SK-N-MC (cell line): ENCODE measurements around the gene BIRC6.
"Not testable (repeated sequence)": the region's sequence is repeated elsewhere in the genome, so short reads cannot be mapped to it uniquely, and the experiment has no call there.

Experiments used
- DNase-seq: peaks from one replicate; pipeline ENCODE4 v3.0.0-alpha.2; 2011; ENCODE audit warnings: low read depth, low spot score
- H3K27ac ChIP-seq: fragments of 200-600 bp; sonication (generic); 2 replicates; pipeline ENCODE4 v1.5.1; 2016; ENCODE audit warnings: mixed run types
- H3K36me3 ChIP-seq: fragments of 200-600 bp; sonication (generic); 2 replicates; pipeline ENCODE4 v1.6.1; 2017; ENCODE audit warnings: antibody characterized with exemption, low read length, mixed read lengths; ENCODE audit not compliant: insufficient read depth
- H3K4me3 ChIP-seq: fragments of 200-600 bp; sonication (generic); 2 replicates; pipeline ENCODE4 v1.5.1; 2016
- H3K9ac ChIP-seq: fragments of 200-600 bp; sonication (generic); 2 replicates; pipeline ENCODE4 v1.8.0; 2017; ENCODE audit warnings: mixed run types, mixed read lengths; ENCODE audit not compliant: insufficient read length
- H3K9me3 ChIP-seq: fragments of 200-600 bp; sonication (generic); 2 replicates; pipeline ENCODE4 v1.6.1; 2017; ENCODE audit warnings: low read depth, mild to moderate bottlenecking, antibody characterized with exemption, low read length, moderate library complexity, mixed read lengths
- EZH2 ChIP-seq: fragments of 200-600 bp; sonication (generic); IDR thresholded peaks from one replicate; pipeline ENCODE4 v1.6.1; 2017; ENCODE audit warnings: antibody characterized with exemption
- FOXP2 ChIP-seq: optimal IDR thresholded peaks from 2 replicates; pipeline ENCODE3; 2011; ENCODE audit warnings: mild to moderate bottlenecking, moderate library complexity; ENCODE audit not compliant: insufficient read depth; ENCODE audit errors: extremely low read length, control extremely low read depth
- POLR2AphosphoS5 ChIP-seq: IDR thresholded peaks from 2 replicates; pipeline ENCODE4 v1.6.1; 2012; ENCODE audit warnings: mild to moderate bottlenecking, low read depth, low read length, borderline replicate concordance

The BIRC6 gene

DNA sequence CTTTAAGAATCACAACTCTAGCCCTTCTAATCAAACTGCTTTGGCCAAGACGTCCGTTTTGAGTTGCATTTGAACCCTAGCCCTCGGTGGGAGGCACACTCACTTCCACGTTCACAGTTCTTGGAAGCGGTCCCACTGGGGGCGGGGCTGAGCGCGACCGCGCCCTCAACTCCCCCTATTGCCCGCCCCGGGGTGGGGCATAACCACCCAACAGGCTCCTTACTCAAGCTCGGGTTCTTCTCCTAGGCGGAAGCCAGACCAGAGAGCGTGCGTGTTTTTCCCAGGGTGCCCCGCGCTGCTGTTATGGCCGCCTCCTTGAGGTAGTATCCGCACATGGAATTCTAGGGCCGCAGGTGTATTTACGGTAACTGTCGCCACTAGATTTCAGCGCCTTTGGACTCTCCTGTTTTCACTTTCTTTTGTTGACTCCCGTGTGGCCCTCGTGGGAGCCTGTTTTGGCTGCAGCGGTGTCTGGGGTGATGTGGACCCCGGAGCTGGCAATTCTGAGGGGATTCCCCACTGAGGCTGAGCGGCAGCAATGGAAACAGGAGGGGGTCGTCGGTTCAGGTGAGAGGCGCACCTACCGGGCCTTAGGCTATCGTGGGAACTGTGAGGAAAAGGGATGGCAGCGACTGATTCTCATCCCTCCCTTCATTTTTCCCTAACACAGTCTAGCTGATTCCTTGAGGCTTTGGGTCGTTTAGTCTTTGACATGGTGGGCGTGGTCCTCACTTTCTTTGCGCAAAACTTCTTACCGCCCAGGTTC lies 271.2 kb downstream of the BIRC6 start, which contains the start of gene TTC27:
TTC27 (plus strand) TSS at position 237 of the 766 bp plus-strand sequence; CDS start at position 480, 243 bp downstream.
- H3K36me3 ChIP-seq = peaks cover 16% of the 10 kb centered on the region
- no peak for TF ChIP-seq EZH2
- no peak for TF ChIP-seq FOXP2
- peak; percentile 88 for TF ChIP-seq POLR2AphosphoS5
- H3K9ac ChIP-seq = peak within 1 kb of the TSS; percentile 82
- H3K27ac ChIP-seq = no peak within 1 kb of the TSS
- peak within 1 kb of the TSS; percentile 98 for H3K4me3 ChIP-seq
- DNase-seq = peak; percentile 81
- no peaks in the 10 kb centered on the region for H3K9me3 ChIP-seq

DNA sequence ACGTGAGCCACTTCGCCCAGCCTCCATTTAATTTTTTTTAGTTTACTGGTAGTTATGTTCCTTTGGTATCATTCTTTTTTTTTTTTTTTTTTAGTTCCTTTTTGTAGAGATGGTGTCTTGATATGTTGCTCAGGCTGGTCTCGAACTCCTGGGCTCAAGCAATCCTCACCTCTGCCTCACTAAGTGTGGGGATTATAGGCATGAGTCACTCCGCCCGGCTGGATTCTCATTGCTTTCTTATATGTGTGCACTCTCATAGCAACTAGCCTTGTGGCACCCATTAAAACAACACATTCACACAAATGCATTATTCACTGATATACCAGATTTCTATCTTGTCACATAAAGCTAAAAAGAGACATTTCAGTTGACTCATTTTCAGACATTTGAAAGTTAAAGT lies 275.3 kb downstream of the BIRC6 start:
- peaks cover 28% of the 10 kb centered on the region for H3K36me3 ChIP-seq
- H3K27ac ChIP-seq = peak overlapping the region; percentile 3; the same call in 1 of the 2 replicates
- H3K9me3 ChIP-seq = no peaks in the 10 kb centered on the region
- DNase-seq = no peak
- TF ChIP-seq POLR2AphosphoS5 (no peak), EZH2 (no peak), FOXP2 (no peak)
- H3K9ac ChIP-seq = no peak overlapping the region
- H3K4me3 ChIP-seq = no peak overlapping the region

DNA sequence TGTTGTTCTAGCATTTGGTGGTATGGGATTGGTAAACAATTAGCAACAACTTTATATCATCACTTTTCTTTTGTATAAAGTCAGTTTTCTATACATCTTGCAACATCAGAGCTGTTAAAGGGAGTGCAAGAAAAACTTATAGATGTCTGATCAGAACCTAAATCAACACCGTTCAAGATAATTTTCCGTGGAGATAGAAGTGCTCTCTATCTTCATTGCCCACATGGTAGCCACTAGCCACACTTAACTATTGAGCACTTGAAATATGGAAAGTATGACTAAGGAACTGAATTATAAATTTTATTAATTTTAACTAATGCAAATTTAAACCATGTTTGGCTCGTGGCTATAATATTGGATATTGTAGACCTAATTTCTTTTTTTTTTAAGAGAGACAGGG lies 276.2 kb downstream of the BIRC6 start:
- H3K9me3 ChIP-seq = no peaks in the 10 kb centered on the region
- H3K36me3 ChIP-seq = peaks cover 32% of the 10 kb centered on the region
- peak overlapping the region; percentile 3 for H3K27ac ChIP-seq
- no peak for TF ChIP-seq POLR2AphosphoS5
- no peak for TF ChIP-seq EZH2
- TF ChIP-seq FOXP2 = no peak
- DNase-seq = no peak
- no peak overlapping the region for H3K4me3 ChIP-seq
- no peak overlapping the region for H3K9ac ChIP-seq

DNA sequence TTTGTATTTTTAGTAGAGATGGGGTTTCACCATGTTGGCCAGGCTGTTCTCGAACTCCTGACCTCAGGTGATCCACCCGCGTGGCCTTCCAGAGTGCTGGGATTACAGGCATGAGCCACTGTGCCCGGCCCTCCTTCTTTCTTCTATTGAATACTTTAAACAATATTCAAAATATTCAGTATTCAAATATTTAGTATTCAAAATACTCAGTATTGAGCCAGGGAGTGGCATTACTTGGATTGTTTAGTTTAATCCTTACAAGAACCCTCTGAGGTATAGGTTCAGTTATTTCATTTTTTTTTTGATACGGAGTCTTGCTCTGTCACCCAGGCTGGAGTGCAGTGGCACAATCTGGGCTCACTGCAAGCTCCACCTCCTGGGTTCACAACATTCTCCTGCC lies 281.7 kb downstream of the BIRC6 start:
- not testable (repeated sequence) for DNase-seq, H3K4me3 ChIP-seq, H3K27ac ChIP-seq, H3K9ac ChIP-seq, H3K9me3 ChIP-seq
- peaks cover 34% of the 10 kb centered on the region for H3K36me3 ChIP-seq

DNA sequence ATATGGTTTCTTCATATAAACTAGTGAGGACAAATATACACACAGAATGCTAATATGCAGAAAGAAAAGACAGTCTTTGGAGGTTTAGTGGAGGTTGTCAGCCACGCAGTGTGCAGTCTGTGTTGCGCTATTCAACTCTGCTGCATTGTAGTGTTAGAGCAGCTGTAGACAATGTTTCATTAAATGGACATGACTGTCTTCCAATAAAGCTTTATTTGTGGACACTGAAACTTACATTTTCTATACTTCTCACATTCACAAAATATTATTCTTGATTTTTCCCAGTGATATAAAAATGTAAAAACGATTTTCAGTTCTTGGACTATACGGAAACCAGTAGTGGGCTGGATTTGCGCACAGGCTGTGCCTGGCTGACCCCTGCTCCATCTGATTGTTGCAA lies 284.4 kb downstream of the BIRC6 start:
- H3K9me3 ChIP-seq = no peaks in the 10 kb centered on the region
- no peak overlapping the region for H3K9ac ChIP-seq
- no peak overlapping the region for H3K27ac ChIP-seq
- TF ChIP-seq POLR2AphosphoS5 = no peak
- no peak overlapping the region for H3K4me3 ChIP-seq
- H3K36me3 ChIP-seq = peaks cover 33% of the 10 kb centered on the region
- DNase-seq = no peak

DNA sequence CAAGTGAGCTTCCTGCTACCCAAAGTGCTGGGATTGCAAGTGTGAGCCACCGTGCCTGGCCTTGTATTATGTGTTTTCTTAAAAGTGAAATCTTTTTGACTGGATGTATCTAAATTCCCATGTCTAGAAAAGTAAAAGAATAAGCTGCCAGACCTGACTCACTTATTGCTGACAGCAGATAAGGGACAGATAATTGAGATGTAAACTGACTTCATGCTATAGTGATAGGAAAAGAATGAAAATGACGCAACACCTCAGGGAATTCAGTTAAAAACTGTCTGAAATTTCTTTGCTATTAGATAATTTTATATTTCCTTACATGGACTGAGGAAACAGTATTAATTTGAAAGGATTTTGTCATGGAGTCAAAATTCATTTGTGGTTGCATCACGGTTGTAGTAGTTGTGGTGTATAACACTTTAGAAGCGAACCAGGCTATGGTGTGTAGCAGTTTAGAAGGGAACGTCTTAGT lies 290.4 kb downstream of the BIRC6 start:
- Histone ChIP-seq H3K4me3 (no peak overlapping the region), H3K27ac (peak overlapping the region; percentile 67), H3K9ac (no peak overlapping the region), H3K9me3 (no peaks in the 10 kb centered on the region), H3K36me3 (peaks cover 28% of the 10 kb centered on the region)
- TF ChIP-seq EZH2 (no peak), POLR2AphosphoS5 (no peak), FOXP2 (no peak)
- DNase-seq = peak; percentile 51

DNA sequence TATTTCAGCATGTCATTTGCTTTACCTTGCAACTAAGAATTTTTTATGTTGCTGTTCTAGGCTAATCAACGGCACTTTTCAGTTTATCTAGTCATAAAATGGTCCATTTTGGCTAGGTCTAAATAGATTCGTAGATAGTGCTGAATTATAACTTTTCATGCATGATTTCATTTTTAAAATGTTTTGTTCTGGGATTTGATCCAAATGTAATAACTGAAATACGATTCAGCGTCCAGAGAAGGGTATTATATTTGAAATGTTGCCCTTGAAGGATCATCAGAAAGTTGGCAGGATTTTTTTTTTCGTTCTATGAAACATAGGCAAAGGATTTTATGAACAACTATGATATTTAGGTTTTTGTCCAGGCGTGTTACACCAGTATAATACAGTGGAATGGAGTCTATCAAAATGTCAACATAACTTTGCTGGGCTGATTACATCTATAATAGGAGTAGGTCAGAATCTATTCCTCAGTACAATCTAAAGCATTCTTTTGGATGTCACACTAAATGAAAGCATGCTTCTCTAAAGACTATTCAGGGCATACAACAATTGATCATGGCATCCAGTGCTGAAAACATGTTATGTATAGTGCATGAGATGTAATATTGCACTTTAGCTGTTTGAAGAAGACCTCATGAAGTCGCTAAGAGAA lies 295.9 kb downstream of the BIRC6 start:
- no peak for TF ChIP-seq EZH2
- TF ChIP-seq FOXP2 = no peak
- no peak for TF ChIP-seq POLR2AphosphoS5
- DNase-seq = no peak
- H3K4me3 ChIP-seq = peak overlapping the region; percentile 36
- no peaks in the 10 kb centered on the region for H3K9me3 ChIP-seq
- H3K27ac ChIP-seq = peak overlapping the region; percentile 77
- no peak overlapping the region for H3K9ac ChIP-seq
- H3K36me3 ChIP-seq = peaks cover 16% of the 10 kb centered on the region

DNA sequence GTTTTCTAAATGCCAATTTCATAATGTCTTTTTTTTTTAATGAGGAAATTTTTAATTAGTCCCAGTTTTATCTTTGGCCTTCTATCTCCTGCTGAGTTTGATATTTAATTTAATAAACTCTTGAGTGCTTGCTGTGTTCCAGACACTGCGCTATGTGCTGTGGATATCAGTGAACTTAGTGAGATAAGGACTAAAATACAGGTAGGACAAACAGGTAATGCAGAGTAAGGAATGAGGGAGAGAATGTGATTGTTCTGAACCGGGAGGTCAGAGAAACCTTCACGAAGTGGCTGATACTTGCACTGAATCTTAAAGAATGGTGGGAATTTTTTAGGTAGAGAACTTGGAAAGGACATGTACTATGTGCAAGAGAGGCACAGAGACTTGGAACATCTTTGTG lies 299.2 kb downstream of the BIRC6 start:
- no peaks in the 10 kb centered on the region for H3K9me3 ChIP-seq
- H3K9ac ChIP-seq = no peak overlapping the region
- H3K27ac ChIP-seq = no peak overlapping the region
- no peak for TF ChIP-seq FOXP2
- no peak for TF ChIP-seq EZH2
- no peak for TF ChIP-seq POLR2AphosphoS5
- H3K36me3 ChIP-seq = peaks cover 4% of the 10 kb centered on the region; the same call in 1 of the 2 replicates
- no peak for DNase-seq
- H3K4me3 ChIP-seq = no peak overlapping the region
